Measurements from ENCODE around the gene TAF3. TPM values are rescaled to one million over a fixed set of nuclear protein-coding genes. Genes with fewer than 3 reads are reported as not detected.

Gene TAF3
- polyA plus RNA-seq, 3 donors, result 1.6 to 3.9 (median 3.4) TPM

GRCh38 chr10:8039321-8039881 lies 221.1 kb downstream of the TAF3 start:
- Histone ChIP-seq H3K4me2 (replicated peaks; ENCODE audit: extremely low read depth, low read length, poor library complexity, severe bottlenecking) (no peak overlapping the region), H3K27me3 (ENCODE audit: control insufficient read depth in 2 of 2, insufficient read depth in 2 of 2, low read length in 2 of 2) (peaks cover 90 to 99% of the 10 kb centered on the region in 2 donors), H3K27ac (ENCODE audit: low read depth in 1 of 2, low read length in 2 of 2) (no peak overlapping the region), H2AFZ (ENCODE audit: insufficient read depth, low read depth, low read length, poor library complexity, severe bottlenecking) (no peak overlapping the region), H3K9ac (ENCODE audit: insufficient read depth, low read length, poor library complexity, severe bottlenecking) (no peak overlapping the region), H3K4me3 (replicated peaks in 1 of 3; ENCODE audit: low read depth in 2 of 3, low read length in 3 of 3) (no peak overlapping the region), H4K20me1 (ENCODE audit: insufficient read depth, low read length) (no peaks in the 10 kb centered on the region), H3K79me2 (ENCODE audit: insufficient read depth, low read length) (no peaks in the 10 kb centered on the region), H3K9me3 (replicated peaks in 1 of 2; ENCODE audit: control insufficient read depth in 1 of 2, insufficient read depth in 1 of 2, low read length in 2 of 2) (peaks cover 0 to 61% of the 10 kb centered on the region in 2 donors), H3K36me3 (replicated peaks in 1 of 2; ENCODE audit: control insufficient read depth in 1 of 2, insufficient read depth in 2 of 2, low read length in 2 of 2) (no peaks in the 10 kb centered on the region), H3K4me1 (ENCODE audit: control insufficient read depth in 1 of 2, insufficient read depth in 2 of 2, low read length in 2 of 2) (no peaks in the 10 kb centered on the region)
- WGBS (ENCODE audit: insufficient coverage), result no CpG with 5 or more reads among the region's 10 CpGs
- no peak overlapping the region for H3K27ac Mint-ChIP-seq
- no peak for TF ChIP-seq CTCF (IDR thresholded peaks at IDR 0.05)
- peaks cover 0 to 14% of the 10 kb centered on the region in 2 donors for H3K36me3 Mint-ChIP-seq
- peaks cover 0 to 29% (median 22%) of the 10 kb centered on the region in 7 donors for H3K9me3 Mint-ChIP-seq
- intact Hi-C loops (cut with micrococcal nuclease), result no loop called here
- peaks cover 28% of the 10 kb centered on the region for H3K4me1 Mint-ChIP-seq
- peak overlapping the region in 1 of 2 donors; percentile 77 for H3K4me3 Mint-ChIP-seq
- H3K27me3 Mint-ChIP-seq (ENCODE audit: low read depth in 3 of 3), result peaks cover 95 to 98% (median 98%) of the 10 kb centered on the region in 3 donors
- no peak for DNase-seq

DNA sequence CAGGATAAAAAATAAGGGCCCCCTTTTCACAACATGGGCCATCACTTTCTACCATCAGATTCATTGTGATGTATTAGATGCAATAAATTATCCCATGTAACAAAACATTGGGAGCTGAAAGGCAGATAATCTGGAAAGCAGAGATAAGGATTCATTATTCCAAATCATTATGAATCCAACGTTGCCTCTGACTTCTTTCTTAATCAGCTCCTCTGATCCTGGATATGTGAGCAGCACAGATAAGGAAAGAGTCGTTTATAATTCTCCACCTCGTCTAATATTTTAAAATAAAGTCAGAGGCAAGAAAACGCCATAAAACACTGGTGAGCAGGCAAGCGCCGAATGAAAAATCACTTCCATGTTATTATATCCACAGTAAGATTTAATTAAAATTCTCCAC lies 222.3 kb downstream of the TAF3 start:
- Mint-ChIP-seq H3K4me1 (peaks cover 37% of the 10 kb centered on the region), H3K27ac (no peak overlapping the region), H3K9me3 (peaks cover 0 to 35% (median 21%) of the 10 kb centered on the region in 7 donors), H3K27me3 (ENCODE audit: low read depth in 3 of 3) (peaks cover 98 to 99% (median 99%) of the 10 kb centered on the region in 3 donors), H3K36me3 (peaks cover 0 to 14% of the 10 kb centered on the region in 2 donors), H3K4me3 (peak overlapping the region in 1 of 2 donors; percentile 77)
- Histone ChIP-seq H3K27ac (ENCODE audit: low read depth in 1 of 2, low read length in 2 of 2) (no peak overlapping the region), H3K4me1 (ENCODE audit: control insufficient read depth in 1 of 2, insufficient read depth in 2 of 2, low read length in 2 of 2) (peaks cover 5 to 8% of the 10 kb centered on the region in 2 donors), H3K27me3 (ENCODE audit: control insufficient read depth in 2 of 2, insufficient read depth in 2 of 2, low read length in 2 of 2) (peaks cover 94 to 99% of the 10 kb centered on the region in 2 donors), H4K20me1 (ENCODE audit: insufficient read depth, low read length) (no peaks in the 10 kb centered on the region), H3K36me3 (replicated peaks in 1 of 2; ENCODE audit: control insufficient read depth in 1 of 2, insufficient read depth in 2 of 2, low read length in 2 of 2) (no peaks in the 10 kb centered on the region), H2AFZ (ENCODE audit: insufficient read depth, low read depth, low read length, poor library complexity, severe bottlenecking) (no peak overlapping the region), H3K9ac (ENCODE audit: insufficient read depth, low read length, poor library complexity, severe bottlenecking) (no peak overlapping the region), H3K4me2 (replicated peaks; ENCODE audit: extremely low read depth, low read length, poor library complexity, severe bottlenecking) (no peak overlapping the region), H3K79me2 (ENCODE audit: insufficient read depth, low read length) (no peaks in the 10 kb centered on the region), H3K4me3 (replicated peaks in 1 of 3; ENCODE audit: low read depth in 2 of 3, low read length in 3 of 3) (no peak overlapping the region), H3K9me3 (replicated peaks in 1 of 2; ENCODE audit: control insufficient read depth in 1 of 2, insufficient read depth in 1 of 2, low read length in 2 of 2) (peaks cover 0 to 67% of the 10 kb centered on the region in 2 donors)
- intact Hi-C loops (cut with micrococcal nuclease), result no loop called here
- DNase-seq, result no peak
- no peak for TF ChIP-seq CTCF (IDR thresholded peaks at IDR 0.05)
- no CpG with 5 or more reads among the region's 6 CpGs for WGBS (ENCODE audit: insufficient coverage)
